Activated CD8-positive, alpha-beta memory T cell treated with anti-CD3 and anti-CD28 coated beads, Interleukin-2, amount 50 U/mL, for 48 hours (primary cell): ENCODE results near the gene FAM120A.

Experiments
- DNase-seq: peaks from one replicate; pipeline ENCODE4 v3.0.0-alpha.2; 2020

FAM120A gene

GRCh38 chr9:93597871-93598646 lies 146.6 kb downstream of the FAM120A start:
- peak; percentile 44 for DNase-seq

GRCh38 chr9:93598647-93599241 lies 147.3 kb downstream of the FAM120A start:
- no peak for DNase-seq

- DNase-seq, result peak; percentile 36
Observed at GRCh38 chr9:93599571-93600403, 148.3 kb downstream of the FAM120A start.

GRCh38 chr9:93600504-93600903 lies 149.0 kb downstream of the FAM120A start:
- DNase-seq, result peak; percentile 50

- peak; percentile 39 for DNase-seq
Observed at GRCh38 chr9:93601063-93601462, 149.6 kb downstream of the FAM120A start.

GRCh38 chr9:93601666-93602065 lies 150.2 kb downstream of the FAM120A start:
- no peak for DNase-seq

GRCh38 chr9:93603011-93603410 lies 151.5 kb downstream of the FAM120A start:
- peak; percentile 34 for DNase-seq

- DNase-seq, result peak; percentile 40
Observed at GRCh38 chr9:93603906-93604326, 152.4 kb downstream of the FAM120A start.

- DNase-seq, result no peak
Observed at GRCh38 chr9:93606187-93606586, 154.7 kb downstream of the FAM120A start.

GRCh38 chr9:93610206-93610605 lies 158.7 kb downstream of the FAM120A start:
- DNase-seq, result no peak

- DNase-seq, result no peak
Observed at GRCh38 chr9:93612052-93612795, 160.7 kb downstream of the FAM120A start.

- DNase-seq, result peak; percentile 50
Observed at GRCh38 chr9:93612796-93613154, 161.3 kb downstream of the FAM120A start.

- no peak for DNase-seq
Observed at GRCh38 chr9:93613174-93613573, 161.7 kb downstream of the FAM120A start.

GRCh38 chr9:93613791-93614190 lies 162.3 kb downstream of the FAM120A start:
- DNase-seq, result no peak

- DNase-seq, result no peak
Observed at GRCh38 chr9:93614830-93615468, 163.5 kb downstream of the FAM120A start.
